ENCODE data around the gene SNX20. TPM values are rescaled to one million over a fixed set of nuclear protein-coding genes. Genes with fewer than 3 reads are reported as not detected.
A peak's percentile ranks its signal among the peaks of the same experiment; 100 is the strongest.

Gene SNX20
- total and polyA plus RNA-seq, 2 of the 13 experiments (the other 11 are each of a cell fraction or from before 2014, with no cell fraction given): not detected

DNA sequence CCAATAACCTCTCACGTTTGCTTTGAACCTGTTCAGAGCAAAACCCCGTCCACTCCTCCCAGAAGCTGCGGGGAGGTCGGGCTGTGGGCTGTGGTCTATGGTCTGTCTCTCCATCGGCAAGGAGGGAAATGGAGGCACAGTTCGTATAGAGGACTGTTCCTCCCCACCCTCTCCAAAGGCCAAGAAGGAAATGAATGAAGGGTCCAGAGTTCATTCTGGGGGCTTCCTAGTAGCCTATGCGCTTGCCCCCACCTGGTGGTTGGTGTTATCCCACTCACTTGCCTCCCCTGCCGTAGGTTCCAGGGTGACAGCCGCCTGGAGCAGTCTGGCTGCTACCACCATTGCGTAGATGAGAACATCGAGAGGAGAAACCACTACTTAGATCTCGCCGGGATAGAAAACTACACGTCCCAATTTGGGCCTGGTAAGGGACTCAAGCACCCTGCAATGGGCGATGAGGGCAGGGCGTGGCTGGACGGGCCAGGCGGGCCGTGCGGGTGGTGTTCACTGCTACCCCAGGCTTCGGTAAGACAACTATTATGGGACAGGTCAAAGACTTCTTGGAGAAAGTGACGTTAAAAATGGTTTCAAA is 49.0 kb downstream of the SNX20 start (continued):
- TF ChIP-seq, protein P1, sequence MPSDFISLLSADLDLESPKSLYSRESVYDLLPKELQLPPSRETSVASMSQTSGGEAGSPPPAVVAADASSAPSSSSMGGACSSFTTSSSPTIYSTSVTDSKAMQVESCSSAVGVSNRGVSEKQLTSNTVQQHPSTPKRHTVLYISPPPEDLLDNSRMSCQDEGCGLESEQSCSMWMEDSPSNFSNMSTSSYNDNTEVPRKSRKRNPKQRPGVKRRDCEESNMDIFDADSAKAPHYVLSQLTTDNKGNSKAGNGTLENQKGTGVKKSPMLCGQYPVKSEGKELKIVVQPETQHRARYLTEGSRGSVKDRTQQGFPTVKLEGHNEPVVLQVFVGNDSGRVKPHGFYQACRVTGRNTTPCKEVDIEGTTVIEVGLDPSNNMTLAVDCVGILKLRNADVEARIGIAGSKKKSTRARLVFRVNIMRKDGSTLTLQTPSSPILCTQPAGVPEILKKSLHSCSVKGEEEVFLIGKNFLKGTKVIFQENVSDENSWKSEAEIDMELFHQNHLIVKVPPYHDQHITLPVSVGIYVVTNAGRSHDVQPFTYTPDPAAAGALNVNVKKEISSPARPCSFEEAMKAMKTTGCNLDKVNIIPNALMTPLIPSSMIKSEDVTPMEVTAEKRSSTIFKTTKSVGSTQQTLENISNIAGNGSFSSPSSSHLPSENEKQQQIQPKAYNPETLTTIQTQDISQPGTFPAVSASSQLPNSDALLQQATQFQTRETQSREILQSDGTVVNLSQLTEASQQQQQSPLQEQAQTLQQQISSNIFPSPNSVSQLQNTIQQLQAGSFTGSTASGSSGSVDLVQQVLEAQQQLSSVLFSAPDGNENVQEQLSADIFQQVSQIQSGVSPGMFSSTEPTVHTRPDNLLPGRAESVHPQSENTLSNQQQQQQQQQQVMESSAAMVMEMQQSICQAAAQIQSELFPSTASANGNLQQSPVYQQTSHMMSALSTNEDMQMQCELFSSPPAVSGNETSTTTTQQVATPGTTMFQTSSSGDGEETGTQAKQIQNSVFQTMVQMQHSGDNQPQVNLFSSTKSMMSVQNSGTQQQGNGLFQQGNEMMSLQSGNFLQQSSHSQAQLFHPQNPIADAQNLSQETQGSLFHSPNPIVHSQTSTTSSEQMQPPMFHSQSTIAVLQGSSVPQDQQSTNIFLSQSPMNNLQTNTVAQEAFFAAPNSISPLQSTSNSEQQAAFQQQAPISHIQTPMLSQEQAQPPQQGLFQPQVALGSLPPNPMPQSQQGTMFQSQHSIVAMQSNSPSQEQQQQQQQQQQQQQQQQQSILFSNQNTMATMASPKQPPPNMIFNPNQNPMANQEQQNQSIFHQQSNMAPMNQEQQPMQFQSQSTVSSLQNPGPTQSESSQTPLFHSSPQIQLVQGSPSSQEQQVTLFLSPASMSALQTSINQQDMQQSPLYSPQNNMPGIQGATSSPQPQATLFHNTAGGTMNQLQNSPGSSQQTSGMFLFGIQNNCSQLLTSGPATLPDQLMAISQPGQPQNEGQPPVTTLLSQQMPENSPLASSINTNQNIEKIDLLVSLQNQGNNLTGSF (CRISPR knock-in tag; IDR thresholded peaks at IDR 0.05): no peak
- no peak for TF ChIP-seq ZNF232 (CRISPR knock-in tag; IDR thresholded peaks at IDR 0.05; ENCODE audit: borderline replicate concordance)
- TF ChIP-seq, protein P2, sequence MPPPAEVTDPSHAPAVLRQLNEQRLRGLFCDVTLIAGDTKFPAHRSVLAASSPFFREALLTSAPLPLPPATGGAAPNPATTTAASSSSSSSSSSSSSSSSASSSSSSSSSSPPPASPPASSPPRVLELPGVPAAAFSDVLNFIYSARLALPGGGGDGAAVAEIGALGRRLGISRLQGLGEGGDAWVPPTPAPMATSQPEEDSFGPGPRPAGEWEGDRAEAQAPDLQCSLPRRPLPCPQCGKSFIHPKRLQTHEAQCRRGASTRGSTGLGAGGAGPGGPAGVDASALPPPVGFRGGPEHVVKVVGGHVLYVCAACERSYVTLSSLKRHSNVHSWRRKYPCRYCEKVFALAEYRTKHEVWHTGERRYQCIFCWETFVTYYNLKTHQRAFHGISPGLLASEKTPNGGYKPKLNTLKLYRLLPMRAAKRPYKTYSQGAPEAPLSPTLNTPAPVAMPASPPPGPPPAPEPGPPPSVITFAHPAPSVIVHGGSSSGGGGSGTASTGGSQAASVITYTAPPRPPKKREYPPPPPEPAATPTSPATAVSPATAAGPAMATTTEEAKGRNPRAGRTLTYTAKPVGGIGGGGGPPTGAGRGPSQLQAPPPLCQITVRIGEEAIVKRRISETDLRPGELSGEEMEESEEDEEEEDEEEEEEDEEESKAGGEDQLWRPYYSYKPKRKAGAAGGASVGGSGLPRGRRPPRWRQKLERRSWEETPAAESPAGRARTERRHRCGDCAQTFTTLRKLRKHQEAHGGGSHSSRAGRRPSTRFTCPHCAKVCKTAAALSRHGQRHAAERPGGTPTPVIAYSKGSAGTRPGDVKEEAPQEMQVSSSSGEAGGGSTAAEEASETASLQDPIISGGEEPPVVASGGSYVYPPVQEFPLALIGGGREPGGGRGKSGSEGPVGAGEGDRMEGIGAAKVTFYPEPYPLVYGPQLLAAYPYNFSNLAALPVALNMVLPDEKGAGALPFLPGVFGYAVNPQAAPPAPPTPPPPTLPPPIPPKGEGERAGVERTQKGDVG (CRISPR knock-in tag; IDR thresholded peaks at IDR 0.05; ENCODE audit: borderline replicate concordance): no peak
- no peak for TF ChIP-seq NCOR1 (IDR thresholded peaks at IDR 0.05; ENCODE audit: borderline replicate concordance, low read length)
- no peak for TF ChIP-seq ZNF263 (CRISPR knock-in tag; IDR thresholded peaks at IDR 0.05)
- TF ChIP-seq NFYC (CRISPR knock-in tag; IDR thresholded peaks at IDR 0.05): no peak
- no peak for TF ChIP-seq ZNF691 (CRISPR knock-in tag; IDR thresholded peaks at IDR 0.05; ENCODE audit: borderline replicate concordance, low read depth)
- TF ChIP-seq GZF1 (CRISPR knock-in tag; IDR thresholded peaks at IDR 0.05): no peak
- TF ChIP-seq CBX1 (IDR thresholded peaks at IDR 0.05; ENCODE audit: low read depth): no peak
- no peak for TF ChIP-seq DMAP1 (CRISPR knock-in tag; IDR thresholded peaks at IDR 0.05)
- no peak for TF ChIP-seq RFX5 (IDR thresholded peaks at IDR 0.05; ENCODE audit: low read depth, low read length)
- TF ChIP-seq GABPA (IDR thresholded peaks at IDR 0.05; ENCODE audit: low read depth, low read length): no peak
- TF ChIP-seq GABPA (CRISPR knock-in tag; IDR thresholded peaks at IDR 0.05; ENCODE audit: low read depth): no peak
- TF ChIP-seq ZNF564 (CRISPR knock-in tag; IDR thresholded peaks at IDR 0.05): no peak
- TF ChIP-seq RBFOX2 (IDR thresholded peaks at IDR 0.05; ENCODE audit: low read depth, low read length): 0 out of 2 replicates have a peak, but pooled peaks have one; percentile 33
- no peak for TF ChIP-seq PHB2 (IDR thresholded peaks at IDR 0.05; ENCODE audit: partially characterized antibody)
- TF ChIP-seq ZNF205 (CRISPR knock-in tag; IDR thresholded peaks at IDR 0.05): no peak
- no peak for TF ChIP-seq TAF15 (IDR thresholded peaks at IDR 0.05; ENCODE audit: low read depth, low read length, poor library complexity, severe bottlenecking)
- TF ChIP-seq ZSCAN20 (CRISPR knock-in tag; IDR thresholded peaks at IDR 0.05; ENCODE audit: borderline replicate concordance): no peak
- TF ChIP-seq, protein P3, sequence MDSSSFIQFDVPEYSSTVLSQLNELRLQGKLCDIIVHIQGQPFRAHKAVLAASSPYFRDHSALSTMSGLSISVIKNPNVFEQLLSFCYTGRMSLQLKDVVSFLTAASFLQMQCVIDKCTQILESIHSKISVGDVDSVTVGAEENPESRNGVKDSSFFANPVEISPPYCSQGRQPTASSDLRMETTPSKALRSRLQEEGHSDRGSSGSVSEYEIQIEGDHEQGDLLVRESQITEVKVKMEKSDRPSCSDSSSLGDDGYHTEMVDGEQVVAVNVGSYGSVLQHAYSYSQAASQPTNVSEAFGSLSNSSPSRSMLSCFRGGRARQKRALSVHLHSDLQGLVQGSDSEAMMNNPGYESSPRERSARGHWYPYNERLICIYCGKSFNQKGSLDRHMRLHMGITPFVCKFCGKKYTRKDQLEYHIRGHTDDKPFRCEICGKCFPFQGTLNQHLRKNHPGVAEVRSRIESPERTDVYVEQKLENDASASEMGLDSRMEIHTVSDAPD (CRISPR knock-in tag; IDR thresholded peaks at IDR 0.05): 0 out of 2 replicates have a peak, but pooled peaks have one; percentile 55
- TF ChIP-seq KDM3A (CRISPR knock-in tag; IDR thresholded peaks at IDR 0.05; ENCODE audit: low read depth): no peak

Measured in HepG2 (cell line).